H9 (cell line): ENCODE measurements around the gene TLK2. TPM values are rescaled to one million over a fixed set of nuclear protein-coding genes. Genes with fewer than 3 reads are reported as not detected.

ENCODE experiments used
- DNase-seq: peaks from one replicate; pipeline ENCODE4 v3.0.0-alpha.2; 2017
- H2AFZ ChIP-seq: one replicate; pipeline ENCODE4 v1.6.1; 2013; ENCODE audit warnings: mild to moderate bottlenecking, low read length, control low read depth, moderate library complexity
- H2AK5ac ChIP-seq: 2 replicates; pipeline ENCODE4 v1.6.1; 2013; ENCODE audit warnings: low read length, control low read depth, mixed read lengths; ENCODE audit not compliant: insufficient read length
- H2BK120ac ChIP-seq: one replicate; pipeline ENCODE4 v1.6.1; 2013; ENCODE audit warnings: low read depth, mild to moderate bottlenecking, low read length, control low read depth, inconsistent platforms; ENCODE audit not compliant: poor library complexity, severe bottlenecking
- H2BK12ac ChIP-seq: 2 replicates; pipeline ENCODE4 v1.6.1; 2013; ENCODE audit warnings: low read length, control low read depth, mixed read lengths, low read depth; ENCODE audit not compliant: insufficient read length
- H2BK15ac ChIP-seq: 2 replicates; pipeline ENCODE4 v1.6.1; 2013; ENCODE audit warnings: low read depth, low read length, control low read depth
- H2BK20ac ChIP-seq: one replicate; pipeline ENCODE4 v1.6.1; 2013; ENCODE audit warnings: low read depth, mild to moderate bottlenecking, low read length, control low read depth, inconsistent platforms; ENCODE audit not compliant: poor library complexity, severe bottlenecking
- H2BK5ac ChIP-seq: 2 replicates; pipeline ENCODE4 v1.6.1; 2013; ENCODE audit warnings: low read length, control low read depth, mixed read lengths; ENCODE audit not compliant: insufficient read length
- H3K14ac ChIP-seq: 2 replicates; pipeline ENCODE4 v1.6.1; 2013; ENCODE audit warnings: low read length, control low read depth; ENCODE audit not compliant: insufficient read depth
- H3K18ac ChIP-seq: 2 replicates; pipeline ENCODE4 v1.6.1; 2013; ENCODE audit warnings: low read depth, mild to moderate bottlenecking, mixed read lengths, low read length, control low read depth; ENCODE audit not compliant: insufficient read length
- H3K23ac ChIP-seq: 2 replicates; pipeline ENCODE4 v1.6.1; 2013; ENCODE audit warnings: low read length, control low read depth, mixed read lengths, low read depth; ENCODE audit not compliant: insufficient read length
- H3K23me2 ChIP-seq: 2 replicates; pipeline ENCODE4 v1.6.1; 2013; ENCODE audit warnings: low read depth, mild to moderate bottlenecking, mixed read lengths, low read length, control low read depth; ENCODE audit not compliant: insufficient read length, poor library complexity, severe bottlenecking
- H3K27ac ChIP-seq: 2 replicates; pipeline ENCODE4 v1.5.1; 2013; ENCODE audit warnings: low read length, control low read depth, mixed read lengths, low read depth; ENCODE audit not compliant: insufficient read length
- H3K27me3 ChIP-seq: 2 replicates; pipeline ENCODE4 v1.6.1; 2013; ENCODE audit warnings: low read length, control low read depth, inconsistent platforms; ENCODE audit not compliant: insufficient read depth
- H3K4ac ChIP-seq: 2 replicates; pipeline ENCODE4 v1.6.1; 2013; ENCODE audit warnings: low read depth, mild to moderate bottlenecking, control low read depth, inconsistent platforms, low read length, moderate library complexity
- H3K4me1 ChIP-seq: 2 replicates; pipeline ENCODE4 v1.6.1; 2013; ENCODE audit warnings: low read length, control low read depth, inconsistent platforms; ENCODE audit not compliant: insufficient read depth
- H3K4me2 ChIP-seq: 2 replicates; pipeline ENCODE4 v1.6.1; 2013; ENCODE audit warnings: low read length, control low read depth, mixed read lengths; ENCODE audit not compliant: insufficient read length, insufficient read depth
- H3K56ac ChIP-seq: 2 replicates; pipeline ENCODE4 v1.6.1; 2013; ENCODE audit warnings: low read depth, mild to moderate bottlenecking, mixed read lengths, low read length, control low read depth; ENCODE audit not compliant: insufficient read length
- H3K79me1 ChIP-seq: 2 replicates; pipeline ENCODE4 v1.6.1; 2013; ENCODE audit warnings: low read depth, mild to moderate bottlenecking, moderate library complexity, low read length, control low read depth, inconsistent platforms; ENCODE audit not compliant: insufficient read depth, poor library complexity, severe bottlenecking
- H3K79me2 ChIP-seq: 2 replicates; pipeline ENCODE4 v1.6.1; 2013; ENCODE audit warnings: low read length, control low read depth, inconsistent platforms; ENCODE audit not compliant: insufficient read depth
- H3K9ac ChIP-seq: 2 replicates; pipeline ENCODE4 v1.6.1; 2013; ENCODE audit warnings: low read length, control low read depth, mixed read lengths; ENCODE audit not compliant: insufficient read length; ENCODE audit errors: extremely low read depth
- H3K9me3 ChIP-seq: one replicate; pipeline ENCODE4 v1.6.1; 2013; ENCODE audit warnings: low read depth, low read length, inconsistent platforms; ENCODE audit not compliant: control insufficient read depth
- H3T11ph ChIP-seq: one replicate; pipeline ENCODE4 v1.6.1; 2013; ENCODE audit warnings: mild to moderate bottlenecking, low read length, control low read depth, inconsistent platforms
- H4K20me1 ChIP-seq: one replicate; pipeline ENCODE4 v1.6.1; 2013; ENCODE audit not compliant: control insufficient read depth, insufficient read length, insufficient read depth
- H4K5ac ChIP-seq: 2 replicates; pipeline ENCODE4 v1.6.1; 2013; ENCODE audit warnings: low read depth, mild to moderate bottlenecking, mixed read lengths, low read length, control low read depth; ENCODE audit not compliant: insufficient read length
- H4K8ac ChIP-seq: replicated peaks from 2 replicates; pipeline ENCODE4 v1.6.1; 2013; ENCODE audit warnings: low read length, control low read depth, mixed read lengths, low read depth; ENCODE audit not compliant: insufficient read length
- H4K91ac ChIP-seq: 2 replicates; pipeline ENCODE4 v1.6.1; 2013; ENCODE audit warnings: low read depth, mild to moderate bottlenecking, moderate library complexity, mixed read lengths, low read length, control low read depth; ENCODE audit not compliant: insufficient read length
- H3K27ac Mint-ChIP-seq, 3 experiments: 2 replicates in 2 of 3; 3 replicates in 1 of 3; pipeline ENCODE4 v1.8.0; 2020 to 2021; ENCODE audit warnings: mixed read lengths in 3 of 3, mild to moderate bottlenecking in 1 of 3, moderate library complexity in 1 of 3
- H3K27me3 Mint-ChIP-seq: 2 replicates; pipeline ENCODE4 v1.8.0; 2021; ENCODE audit warnings: low read depth, mild to moderate bottlenecking, moderate library complexity, mixed read lengths
- H3K36me3 Mint-ChIP-seq, 3 experiments: 2 replicates in 2 of 3; 3 replicates in 1 of 3; pipeline ENCODE4 v1.8.0; 2020 to 2021; ENCODE audit warnings: low read depth in 3 of 3, mixed read lengths in 3 of 3; ENCODE audit not compliant: insufficient read depth in 1 of 3
- H3K4me1 Mint-ChIP-seq, 2 experiments: 2 replicates each; pipeline ENCODE4 v1.8.0; 2020; ENCODE audit warnings: mixed read lengths in 2 of 2
- H3K4me3 Mint-ChIP-seq, 2 experiments: 2 replicates in 1 of 2; 3 replicates in 1 of 2; pipeline ENCODE4 v1.8.0; 2020 to 2021; ENCODE audit warnings: mild to moderate bottlenecking in 2 of 2, mixed read lengths in 2 of 2, moderate library complexity in 1 of 2
- H3K9me3 Mint-ChIP-seq, 2 experiments: 2 replicates in 1 of 2; 3 replicates in 1 of 2; pipeline ENCODE4 v1.8.0; 2020; ENCODE audit warnings: mild to moderate bottlenecking in 2 of 2, mixed read lengths in 2 of 2, moderate library complexity in 1 of 2
- WGBS: extraction: QIAGEN DNeasy Blood & Tissue Kit; methylation state at CpG from one replicate; pipeline ENCODE4 v1.1.7; 2013; ENCODE audit warnings: missing lambda C conversion rate, low lambda C conversion rate, mixed read lengths; ENCODE audit not compliant: insufficient read length; ENCODE audit errors: extremely low coverage; 5-methylcytosine and 5-hydroxymethylcytosine counted together
- total RNA-seq: library from RNA; stranded (reverse); gene quantifications from 2 replicates; pipeline ENCODE4 v1.2.1, GENCODE V29; 2021
- TF ChIP-seq, protein P1 (sequence below): fragments of 200-600 bp; sonication (generic); conservative IDR thresholded peaks from 3 replicates; pipeline ENCODE4 v1.8.0; 2021; ENCODE audit warnings: antibody characterized with exemption, mild to moderate bottlenecking

The TLK2 gene
- total RNA-seq, 1 experiment from 2014 or later, result 63.7 TPM

DNA sequence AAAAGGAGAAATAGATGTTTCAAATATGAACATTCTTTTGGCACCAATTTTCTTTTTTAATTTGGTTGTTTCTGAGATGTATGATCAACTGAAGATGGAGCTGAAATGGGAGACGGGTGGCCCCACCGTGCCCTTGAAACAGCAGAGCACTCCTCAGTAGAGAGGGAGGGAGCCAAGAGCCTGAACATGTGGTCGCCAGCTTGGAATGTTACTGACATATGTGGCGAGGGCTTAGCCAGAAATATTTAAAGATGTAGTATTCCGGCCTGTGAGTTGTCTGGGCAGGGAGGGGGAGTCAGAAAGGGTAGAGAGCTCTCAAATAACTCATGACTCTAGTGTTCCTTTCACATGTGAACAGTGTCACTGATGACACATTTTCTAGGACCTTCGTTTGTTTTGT lies 135.5 kb downstream of the TLK2 start:
- Histone ChIP-seq H3K9me3 (no peaks in the 10 kb centered on the region), H4K5ac (no peak overlapping the region), H3K4me1 (no peaks in the 10 kb centered on the region), H4K8ac (no peak overlapping the region), H2BK5ac (no peak overlapping the region), H2BK12ac (no peak overlapping the region), H3K23me2 (no peaks in the 10 kb centered on the region), H3K18ac (no peak overlapping the region), H4K20me1 (no peaks in the 10 kb centered on the region), H2AFZ (no peak overlapping the region), H3K9ac (no peak overlapping the region), H3K56ac (no peak overlapping the region), H3K79me2 (no peaks in the 10 kb centered on the region), H2AK5ac (no peak overlapping the region), H3K23ac (no peak overlapping the region), H4K91ac (no peak overlapping the region), H2BK120ac (no peak overlapping the region), H3T11ph (no peak overlapping the region), H2BK15ac (no peak overlapping the region), H3K14ac (no peak overlapping the region), H3K27me3 (no peaks in the 10 kb centered on the region), H3K4ac (no peak overlapping the region), H3K4me2 (no peak overlapping the region), H3K27ac (no peak overlapping the region), H2BK20ac (no peak overlapping the region), H3K79me1 (no peaks in the 10 kb centered on the region)
- Mint-ChIP-seq H3K36me3 (peaks cover 9 to 56% (median 45%) of the 10 kb centered on the region in 3 experiments), H3K4me3 (no peak overlapping the region), H3K27me3 (no peaks in the 10 kb centered on the region), H3K4me1 (peaks cover 24% of the 10 kb centered on the region in 2 experiments), H3K9me3 (no peaks in the 10 kb centered on the region), H3K27ac (no peak overlapping the region; a peak in 4 of 7 replicates)
- no CpG with 5 or more reads among the region's 6 CpGs for WGBS
- TF ChIP-seq, protein P1, sequence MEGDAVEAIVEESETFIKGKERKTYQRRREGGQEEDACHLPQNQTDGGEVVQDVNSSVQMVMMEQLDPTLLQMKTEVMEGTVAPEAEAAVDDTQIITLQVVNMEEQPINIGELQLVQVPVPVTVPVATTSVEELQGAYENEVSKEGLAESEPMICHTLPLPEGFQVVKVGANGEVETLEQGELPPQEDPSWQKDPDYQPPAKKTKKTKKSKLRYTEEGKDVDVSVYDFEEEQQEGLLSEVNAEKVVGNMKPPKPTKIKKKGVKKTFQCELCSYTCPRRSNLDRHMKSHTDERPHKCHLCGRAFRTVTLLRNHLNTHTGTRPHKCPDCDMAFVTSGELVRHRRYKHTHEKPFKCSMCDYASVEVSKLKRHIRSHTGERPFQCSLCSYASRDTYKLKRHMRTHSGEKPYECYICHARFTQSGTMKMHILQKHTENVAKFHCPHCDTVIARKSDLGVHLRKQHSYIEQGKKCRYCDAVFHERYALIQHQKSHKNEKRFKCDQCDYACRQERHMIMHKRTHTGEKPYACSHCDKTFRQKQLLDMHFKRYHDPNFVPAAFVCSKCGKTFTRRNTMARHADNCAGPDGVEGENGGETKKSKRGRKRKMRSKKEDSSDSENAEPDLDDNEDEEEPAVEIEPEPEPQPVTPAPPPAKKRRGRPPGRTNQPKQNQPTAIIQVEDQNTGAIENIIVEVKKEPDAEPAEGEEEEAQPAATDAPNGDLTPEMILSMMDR, result no peak
- DNase-seq, result no peak
